ENCODE results near the gene UBTD2. TPM values are rescaled to one million over a fixed set of nuclear protein-coding genes. Genes with fewer than 3 reads are reported as not detected.
A peak's percentile ranks its signal among the peaks of the same experiment; 100 is the strongest.

UBTD2 gene
- total RNA-seq, 1 experiment from 2014 or later, result 22.7 TPM

DNA sequence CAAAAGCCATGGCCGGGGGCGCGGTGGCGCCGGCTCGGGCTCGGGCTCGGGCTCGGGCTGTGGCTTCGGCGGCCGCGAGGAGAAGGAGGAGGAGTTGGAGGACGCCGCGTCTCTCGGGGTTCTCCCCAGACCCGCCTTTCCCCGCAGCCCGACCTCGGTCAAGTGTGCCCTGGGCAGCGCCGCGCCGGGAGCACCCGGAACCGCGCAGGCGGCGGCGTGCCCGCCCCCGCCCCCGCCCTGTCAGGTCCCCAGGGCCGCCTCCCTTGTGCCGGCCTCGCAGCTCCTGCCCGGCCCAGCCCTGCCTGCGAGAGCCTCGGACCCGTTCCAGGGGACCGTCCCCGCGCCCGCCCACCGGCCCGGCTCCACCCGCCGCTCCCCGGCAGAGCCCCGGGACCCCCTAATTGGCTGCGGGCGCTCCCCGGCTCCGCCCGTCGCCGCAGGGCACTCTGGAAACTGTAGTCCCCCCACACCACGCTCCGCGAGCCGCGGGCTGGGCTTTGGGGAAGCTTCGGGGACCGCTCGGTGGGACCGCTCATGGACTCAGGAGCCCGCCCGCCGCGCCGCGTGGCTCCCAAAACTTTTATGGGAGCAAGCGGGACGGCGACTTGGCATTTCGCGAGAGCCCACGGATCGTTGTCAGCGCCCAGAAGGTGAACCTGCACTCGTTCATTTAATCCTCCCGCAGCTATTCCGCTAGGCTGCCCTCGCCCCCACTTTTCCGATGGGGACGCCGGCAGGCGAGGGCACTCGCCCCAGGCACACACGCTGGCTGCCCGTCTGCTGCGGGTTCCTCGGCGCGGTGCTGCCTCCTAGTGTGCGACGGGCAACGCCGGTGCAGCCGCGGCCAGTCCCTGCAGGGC lies 95.3 kb downstream of the UBTD2 start, which contains the start of gene STK10:
Gene STK10, minus strand, starts transcription at position 192 of the 860 bp plus-strand sequence. Its CDS starts 182 bp downstream, at position 10.
- Mint-ChIP-seq H3K36me3 (no peaks in the 10 kb centered on the region; the same call in 1 of the 2 replicates), H3K27ac (peak within 1 kb of the TSS; percentile 38; the same call in 1 of the 2 replicates), H3K4me3 (peak within 1 kb of the TSS; percentile 93), H3K9me3 (no peaks in the 10 kb centered on the region), H3K27me3 (ENCODE audit: low read depth) (peaks cover 14% of the 10 kb centered on the region), H3K4me1 (peaks cover 28% of the 10 kb centered on the region)
- ChIA-PET POLR2A (interaction anchor here (0.5 to 3.6 kb wide), 4 partner anchors 14 to 129 kb away, joined by 3 to 12 read pairs (median 6); no protein-coding TSS in a partner anchor), CTCF (interaction anchor here (0.6 to 5.3 kb wide), 35 partner anchors 9 to 597 kb away, joined by 3 to 49 read pairs (median 5); partner anchors contain the start of genes FBXW11 and UBTD2)
- DNase-seq (ENCODE audit: low spot score), result peak; percentile 93
- peak; percentile 89 for ATAC-seq
- TF ChIP-seq NFYB (CRISPR knock-in tag; conservative IDR thresholded peaks at IDR 0.05; ENCODE audit: low read depth), result peak; percentile 72
- TF ChIP-seq, protein P1, sequence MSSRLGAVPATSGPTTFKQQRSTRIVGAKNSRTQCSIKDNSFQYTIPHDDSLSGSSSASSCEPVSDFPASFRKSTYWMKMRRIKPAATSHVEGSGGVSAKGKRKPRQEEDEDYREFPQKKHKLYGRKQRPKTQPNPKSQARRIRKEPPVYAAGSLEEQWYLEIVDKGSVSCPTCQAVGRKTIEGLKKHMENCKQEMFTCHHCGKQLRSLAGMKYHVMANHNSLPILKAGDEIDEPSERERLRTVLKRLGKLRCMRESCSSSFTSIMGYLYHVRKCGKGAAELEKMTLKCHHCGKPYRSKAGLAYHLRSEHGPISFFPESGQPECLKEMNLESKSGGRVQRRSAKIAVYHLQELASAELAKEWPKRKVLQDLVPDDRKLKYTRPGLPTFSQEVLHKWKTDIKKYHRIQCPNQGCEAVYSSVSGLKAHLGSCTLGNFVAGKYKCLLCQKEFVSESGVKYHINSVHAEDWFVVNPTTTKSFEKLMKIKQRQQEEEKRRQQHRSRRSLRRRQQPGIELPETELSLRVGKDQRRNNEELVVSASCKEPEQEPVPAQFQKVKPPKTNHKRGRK (CRISPR knock-in tag; IDR thresholded peaks at IDR 0.05; ENCODE audit: borderline replicate concordance), result no peak
- no peak for TF ChIP-seq HMGA2 (CRISPR knock-in tag; IDR thresholded peaks at IDR 0.05)
- no peak for TF ChIP-seq ZBTB21 (CRISPR knock-in tag; IDR thresholded peaks at IDR 0.05; ENCODE audit: borderline replicate concordance)
- TF ChIP-seq, protein P2, sequence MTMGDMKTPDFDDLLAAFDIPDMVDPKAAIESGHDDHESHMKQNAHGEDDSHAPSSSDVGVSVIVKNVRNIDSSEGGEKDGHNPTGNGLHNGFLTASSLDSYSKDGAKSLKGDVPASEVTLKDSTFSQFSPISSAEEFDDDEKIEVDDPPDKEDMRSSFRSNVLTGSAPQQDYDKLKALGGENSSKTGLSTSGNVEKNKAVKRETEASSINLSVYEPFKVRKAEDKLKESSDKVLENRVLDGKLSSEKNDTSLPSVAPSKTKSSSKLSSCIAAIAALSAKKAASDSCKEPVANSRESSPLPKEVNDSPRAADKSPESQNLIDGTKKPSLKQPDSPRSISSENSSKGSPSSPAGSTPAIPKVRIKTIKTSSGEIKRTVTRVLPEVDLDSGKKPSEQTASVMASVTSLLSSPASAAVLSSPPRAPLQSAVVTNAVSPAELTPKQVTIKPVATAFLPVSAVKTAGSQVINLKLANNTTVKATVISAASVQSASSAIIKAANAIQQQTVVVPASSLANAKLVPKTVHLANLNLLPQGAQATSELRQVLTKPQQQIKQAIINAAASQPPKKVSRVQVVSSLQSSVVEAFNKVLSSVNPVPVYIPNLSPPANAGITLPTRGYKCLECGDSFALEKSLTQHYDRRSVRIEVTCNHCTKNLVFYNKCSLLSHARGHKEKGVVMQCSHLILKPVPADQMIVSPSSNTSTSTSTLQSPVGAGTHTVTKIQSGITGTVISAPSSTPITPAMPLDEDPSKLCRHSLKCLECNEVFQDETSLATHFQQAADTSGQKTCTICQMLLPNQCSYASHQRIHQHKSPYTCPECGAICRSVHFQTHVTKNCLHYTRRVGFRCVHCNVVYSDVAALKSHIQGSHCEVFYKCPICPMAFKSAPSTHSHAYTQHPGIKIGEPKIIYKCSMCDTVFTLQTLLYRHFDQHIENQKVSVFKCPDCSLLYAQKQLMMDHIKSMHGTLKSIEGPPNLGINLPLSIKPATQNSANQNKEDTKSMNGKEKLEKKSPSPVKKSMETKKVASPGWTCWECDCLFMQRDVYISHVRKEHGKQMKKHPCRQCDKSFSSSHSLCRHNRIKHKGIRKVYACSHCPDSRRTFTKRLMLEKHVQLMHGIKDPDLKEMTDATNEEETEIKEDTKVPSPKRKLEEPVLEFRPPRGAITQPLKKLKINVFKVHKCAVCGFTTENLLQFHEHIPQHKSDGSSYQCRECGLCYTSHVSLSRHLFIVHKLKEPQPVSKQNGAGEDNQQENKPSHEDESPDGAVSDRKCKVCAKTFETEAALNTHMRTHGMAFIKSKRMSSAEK (CRISPR knock-in tag; IDR thresholded peaks at IDR 0.05; ENCODE audit: borderline replicate concordance), result no peak
- no peak for TF ChIP-seq ZNF263 (CRISPR knock-in tag; IDR thresholded peaks at IDR 0.05; ENCODE audit: low read depth)
- TF ChIP-seq GTF2I (CRISPR knock-in tag; conservative IDR thresholded peaks at IDR 0.05), result 0 out of 2 replicates have a peak, but pooled peaks have one; percentile 8
- no peak for TF ChIP-seq IRF2 (CRISPR knock-in tag; IDR thresholded peaks at IDR 0.05; ENCODE audit: borderline replicate concordance, low read depth)
- TF ChIP-seq RELA (CRISPR knock-in tag; IDR thresholded peaks at IDR 0.05; ENCODE audit: borderline replicate concordance), result no peak
- no peak for TF ChIP-seq GRHL2 (CRISPR knock-in tag; IDR thresholded peaks at IDR 0.05; ENCODE audit: insufficient replicate concordance, severe bottlenecking)
- TF ChIP-seq, protein P3, sequence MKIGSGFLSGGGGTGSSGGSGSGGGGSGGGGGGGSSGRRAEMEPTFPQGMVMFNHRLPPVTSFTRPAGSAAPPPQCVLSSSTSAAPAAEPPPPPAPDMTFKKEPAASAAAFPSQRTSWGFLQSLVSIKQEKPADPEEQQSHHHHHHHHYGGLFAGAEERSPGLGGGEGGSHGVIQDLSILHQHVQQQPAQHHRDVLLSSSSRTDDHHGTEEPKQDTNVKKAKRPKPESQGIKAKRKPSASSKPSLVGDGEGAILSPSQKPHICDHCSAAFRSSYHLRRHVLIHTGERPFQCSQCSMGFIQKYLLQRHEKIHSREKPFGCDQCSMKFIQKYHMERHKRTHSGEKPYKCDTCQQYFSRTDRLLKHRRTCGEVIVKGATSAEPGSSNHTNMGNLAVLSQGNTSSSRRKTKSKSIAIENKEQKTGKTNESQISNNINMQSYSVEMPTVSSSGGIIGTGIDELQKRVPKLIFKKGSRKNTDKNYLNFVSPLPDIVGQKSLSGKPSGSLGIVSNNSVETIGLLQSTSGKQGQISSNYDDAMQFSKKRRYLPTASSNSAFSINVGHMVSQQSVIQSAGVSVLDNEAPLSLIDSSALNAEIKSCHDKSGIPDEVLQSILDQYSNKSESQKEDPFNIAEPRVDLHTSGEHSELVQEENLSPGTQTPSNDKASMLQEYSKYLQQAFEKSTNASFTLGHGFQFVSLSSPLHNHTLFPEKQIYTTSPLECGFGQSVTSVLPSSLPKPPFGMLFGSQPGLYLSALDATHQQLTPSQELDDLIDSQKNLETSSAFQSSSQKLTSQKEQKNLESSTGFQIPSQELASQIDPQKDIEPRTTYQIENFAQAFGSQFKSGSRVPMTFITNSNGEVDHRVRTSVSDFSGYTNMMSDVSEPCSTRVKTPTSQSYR (CRISPR knock-in tag; IDR thresholded peaks at IDR 0.05), result no peak
- TF ChIP-seq, protein P4, sequence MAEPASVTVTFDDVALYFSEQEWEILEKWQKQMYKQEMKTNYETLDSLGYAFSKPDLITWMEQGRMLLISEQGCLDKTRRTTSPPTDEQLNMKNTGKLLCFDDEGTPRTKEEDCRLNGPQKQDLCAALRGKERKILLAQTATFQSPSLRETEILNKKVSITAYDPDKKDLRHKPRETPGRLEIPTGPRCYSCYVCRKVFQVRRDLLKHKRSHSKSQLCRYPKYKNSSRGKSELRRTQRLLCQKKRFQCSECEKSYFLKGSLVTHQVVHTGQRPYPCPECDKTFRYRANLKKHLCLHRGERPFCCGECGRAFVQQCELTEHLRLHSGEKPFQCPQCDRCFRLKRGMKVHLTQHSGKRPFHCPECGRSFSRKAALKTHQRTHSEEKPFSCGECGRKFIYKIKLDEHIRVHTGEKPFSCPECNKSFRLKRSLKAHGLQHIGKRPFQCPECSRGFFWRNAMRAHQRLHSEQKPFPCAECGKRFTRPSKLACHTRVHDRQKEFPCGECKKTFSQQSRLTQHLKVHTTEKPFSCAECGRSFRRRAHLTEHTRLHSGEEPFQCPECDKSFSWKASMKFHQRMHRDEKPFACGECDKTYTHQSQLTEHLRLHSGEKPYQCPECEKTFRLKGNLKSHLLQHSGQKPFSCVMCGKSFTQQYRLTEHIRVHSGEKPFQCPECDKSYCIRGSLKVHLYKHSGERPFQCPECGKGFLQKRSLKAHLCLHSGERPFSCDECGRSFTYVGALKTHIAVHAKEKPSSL (CRISPR knock-in tag; conservative IDR thresholded peaks at IDR 0.05), result no peak
- TF ChIP-seq ZNF138 (CRISPR knock-in tag; conservative IDR thresholded peaks at IDR 0.05), result no peak
- TF ChIP-seq, protein P5, sequence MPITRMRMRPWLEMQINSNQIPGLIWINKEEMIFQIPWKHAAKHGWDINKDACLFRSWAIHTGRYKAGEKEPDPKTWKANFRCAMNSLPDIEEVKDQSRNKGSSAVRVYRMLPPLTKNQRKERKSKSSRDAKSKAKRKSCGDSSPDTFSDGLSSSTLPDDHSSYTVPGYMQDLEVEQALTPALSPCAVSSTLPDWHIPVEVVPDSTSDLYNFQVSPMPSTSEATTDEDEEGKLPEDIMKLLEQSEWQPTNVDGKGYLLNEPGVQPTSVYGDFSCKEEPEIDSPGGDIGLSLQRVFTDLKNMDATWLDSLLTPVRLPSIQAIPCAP (CRISPR knock-in tag; IDR thresholded peaks at IDR 0.05), result no peak
- TF ChIP-seq, protein P6, sequence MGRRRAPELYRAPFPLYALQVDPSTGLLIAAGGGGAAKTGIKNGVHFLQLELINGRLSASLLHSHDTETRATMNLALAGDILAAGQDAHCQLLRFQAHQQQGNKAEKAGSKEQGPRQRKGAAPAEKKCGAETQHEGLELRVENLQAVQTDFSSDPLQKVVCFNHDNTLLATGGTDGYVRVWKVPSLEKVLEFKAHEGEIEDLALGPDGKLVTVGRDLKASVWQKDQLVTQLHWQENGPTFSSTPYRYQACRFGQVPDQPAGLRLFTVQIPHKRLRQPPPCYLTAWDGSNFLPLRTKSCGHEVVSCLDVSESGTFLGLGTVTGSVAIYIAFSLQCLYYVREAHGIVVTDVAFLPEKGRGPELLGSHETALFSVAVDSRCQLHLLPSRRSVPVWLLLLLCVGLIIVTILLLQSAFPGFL (CRISPR knock-in tag; IDR thresholded peaks at IDR 0.05; ENCODE audit: borderline replicate concordance), result no peak
- TF ChIP-seq, protein P7, sequence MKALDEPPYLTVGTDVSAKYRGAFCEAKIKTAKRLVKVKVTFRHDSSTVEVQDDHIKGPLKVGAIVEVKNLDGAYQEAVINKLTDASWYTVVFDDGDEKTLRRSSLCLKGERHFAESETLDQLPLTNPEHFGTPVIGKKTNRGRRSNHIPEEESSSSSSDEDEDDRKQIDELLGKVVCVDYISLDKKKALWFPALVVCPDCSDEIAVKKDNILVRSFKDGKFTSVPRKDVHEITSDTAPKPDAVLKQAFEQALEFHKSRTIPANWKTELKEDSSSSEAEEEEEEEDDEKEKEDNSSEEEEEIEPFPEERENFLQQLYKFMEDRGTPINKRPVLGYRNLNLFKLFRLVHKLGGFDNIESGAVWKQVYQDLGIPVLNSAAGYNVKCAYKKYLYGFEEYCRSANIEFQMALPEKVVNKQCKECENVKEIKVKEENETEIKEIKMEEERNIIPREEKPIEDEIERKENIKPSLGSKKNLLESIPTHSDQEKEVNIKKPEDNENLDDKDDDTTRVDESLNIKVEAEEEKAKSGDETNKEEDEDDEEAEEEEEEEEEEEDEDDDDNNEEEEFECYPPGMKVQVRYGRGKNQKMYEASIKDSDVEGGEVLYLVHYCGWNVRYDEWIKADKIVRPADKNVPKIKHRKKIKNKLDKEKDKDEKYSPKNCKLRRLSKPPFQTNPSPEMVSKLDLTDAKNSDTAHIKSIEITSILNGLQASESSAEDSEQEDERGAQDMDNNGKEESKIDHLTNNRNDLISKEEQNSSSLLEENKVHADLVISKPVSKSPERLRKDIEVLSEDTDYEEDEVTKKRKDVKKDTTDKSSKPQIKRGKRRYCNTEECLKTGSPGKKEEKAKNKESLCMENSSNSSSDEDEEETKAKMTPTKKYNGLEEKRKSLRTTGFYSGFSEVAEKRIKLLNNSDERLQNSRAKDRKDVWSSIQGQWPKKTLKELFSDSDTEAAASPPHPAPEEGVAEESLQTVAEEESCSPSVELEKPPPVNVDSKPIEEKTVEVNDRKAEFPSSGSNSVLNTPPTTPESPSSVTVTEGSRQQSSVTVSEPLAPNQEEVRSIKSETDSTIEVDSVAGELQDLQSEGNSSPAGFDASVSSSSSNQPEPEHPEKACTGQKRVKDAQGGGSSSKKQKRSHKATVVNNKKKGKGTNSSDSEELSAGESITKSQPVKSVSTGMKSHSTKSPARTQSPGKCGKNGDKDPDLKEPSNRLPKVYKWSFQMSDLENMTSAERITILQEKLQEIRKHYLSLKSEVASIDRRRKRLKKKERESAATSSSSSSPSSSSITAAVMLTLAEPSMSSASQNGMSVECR (CRISPR knock-in tag; IDR thresholded peaks at IDR 0.05; ENCODE audit: borderline replicate concordance), result peak; percentile 76; the same call in 1 of the 2 replicates
- TF ChIP-seq TP53 (CRISPR knock-in tag; IDR thresholded peaks at IDR 0.05), result no peak

All from WTC11 (cell line).